Measurements from ENCODE around the gene IRGC. TPM values are rescaled to one million over a fixed set of nuclear protein-coding genes. Genes with fewer than 3 reads are reported as not detected.
A peak's percentile ranks its signal among the peaks of the same experiment; 100 is the strongest.

Gene IRGC, protein sequence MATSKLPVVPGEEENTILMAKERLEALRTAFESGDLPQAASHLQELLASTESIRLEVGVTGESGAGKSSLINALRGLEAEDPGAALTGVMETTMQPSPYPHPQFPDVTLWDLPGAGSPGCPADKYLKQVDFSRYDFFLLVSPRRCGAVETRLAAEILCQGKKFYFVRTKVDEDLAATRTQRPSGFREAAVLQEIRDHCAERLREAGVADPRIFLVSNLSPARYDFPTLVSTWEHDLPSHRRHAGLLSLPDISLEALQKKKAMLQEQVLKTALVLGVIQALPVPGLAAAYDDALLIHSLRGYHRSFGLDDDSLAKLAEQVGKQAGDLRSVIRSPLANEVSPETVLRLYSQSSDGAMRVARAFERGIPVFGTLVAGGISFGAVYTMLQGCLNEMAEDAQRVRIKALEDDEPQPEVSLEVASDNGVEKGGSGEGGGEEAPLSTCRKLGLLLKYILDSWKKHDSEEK
- polyA plus RNA-seq (0.51 TPM in 1 of 2 replicates, not detected in the other), polyA minus RNA-seq (not detected in 2 replicates)

DNA sequence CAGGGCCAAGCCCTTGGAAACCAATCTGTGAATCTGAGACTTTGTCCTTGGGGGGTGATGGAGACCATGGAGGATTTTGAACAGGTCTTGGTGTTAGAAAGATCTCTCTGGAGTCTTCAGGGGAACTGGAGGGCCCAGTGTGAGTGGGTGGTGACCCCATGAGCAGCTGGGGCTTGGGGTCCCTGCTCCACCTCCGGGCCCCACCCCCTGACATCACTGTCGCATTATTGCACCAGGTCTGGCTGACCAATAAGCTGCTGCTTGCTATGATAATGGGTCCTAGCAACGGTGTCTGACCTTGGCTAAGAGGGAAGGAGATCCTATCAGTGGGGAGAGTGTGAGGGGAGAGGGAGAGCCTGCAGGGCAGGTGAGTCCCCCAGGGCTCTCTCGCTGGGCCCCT, at the start of gene IRGC:
IRGC (plus strand) TSS at position 301 of the 400 bp plus-strand sequence. CDS start 2,483 bp downstream, outside the sequence.
- Histone ChIP-seq H3K27me3 (ENCODE audit: insufficient read depth, low read depth, low read length) (no peaks in the 10 kb centered on the region), H3K9ac (ENCODE audit: low read length) (no peak within 1 kb of the TSS), H3K36me3 (ENCODE audit: insufficient read depth, low read length) (no peaks in the 10 kb centered on the region), H4K20me1 (ENCODE audit: insufficient read depth) (no peaks in the 10 kb centered on the region), H3K4me3 (ENCODE audit: low read length) (no peak within 1 kb of the TSS), H3K4me2 (ENCODE audit: low read length) (no peak within 1 kb of the TSS), H3K27ac (ENCODE audit: low read length) (no peak within 1 kb of the TSS), H2AFZ (ENCODE audit: low read depth, low read length) (no peak within 1 kb of the TSS), H3K9me3 (ENCODE audit: low read length) (no peaks in the 10 kb centered on the region), H3K9me2 (ENCODE audit: insufficient read depth, low read length) (no peaks in the 10 kb centered on the region), H3F3A (ENCODE audit: insufficient read depth, low read length, poor library complexity, severe bottlenecking) (no peaks in the 10 kb centered on the region), H3K79me2 (replicated peaks; ENCODE audit: insufficient read depth, low read length) (no peaks in the 10 kb centered on the region)
- TF ChIP-seq MXI1 (conservative IDR thresholded peaks at IDR 0.05; ENCODE audit: poor library complexity, severe bottlenecking) (no peak), POLR2AphosphoS5 (IDR thresholded peaks at IDR 0.05) (no peak), TAF1 (IDR thresholded peaks at IDR 0.05; ENCODE audit: low read depth) (no peak), EP300 (conservative IDR thresholded peaks at IDR 0.05; ENCODE audit: poor library complexity, severe bottlenecking) (no peak), EZH2 (IDR thresholded peaks at IDR 0.05; ENCODE audit: borderline replicate concordance, insufficient read depth, low read length, poor library complexity, severe bottlenecking) (no peak), SMC3 (conservative IDR thresholded peaks at IDR 0.05; ENCODE audit: poor library complexity) (no peak), RAD21 (conservative IDR thresholded peaks at IDR 0.05) (no peak)
- TF ChIP-seq, protein P1, sequence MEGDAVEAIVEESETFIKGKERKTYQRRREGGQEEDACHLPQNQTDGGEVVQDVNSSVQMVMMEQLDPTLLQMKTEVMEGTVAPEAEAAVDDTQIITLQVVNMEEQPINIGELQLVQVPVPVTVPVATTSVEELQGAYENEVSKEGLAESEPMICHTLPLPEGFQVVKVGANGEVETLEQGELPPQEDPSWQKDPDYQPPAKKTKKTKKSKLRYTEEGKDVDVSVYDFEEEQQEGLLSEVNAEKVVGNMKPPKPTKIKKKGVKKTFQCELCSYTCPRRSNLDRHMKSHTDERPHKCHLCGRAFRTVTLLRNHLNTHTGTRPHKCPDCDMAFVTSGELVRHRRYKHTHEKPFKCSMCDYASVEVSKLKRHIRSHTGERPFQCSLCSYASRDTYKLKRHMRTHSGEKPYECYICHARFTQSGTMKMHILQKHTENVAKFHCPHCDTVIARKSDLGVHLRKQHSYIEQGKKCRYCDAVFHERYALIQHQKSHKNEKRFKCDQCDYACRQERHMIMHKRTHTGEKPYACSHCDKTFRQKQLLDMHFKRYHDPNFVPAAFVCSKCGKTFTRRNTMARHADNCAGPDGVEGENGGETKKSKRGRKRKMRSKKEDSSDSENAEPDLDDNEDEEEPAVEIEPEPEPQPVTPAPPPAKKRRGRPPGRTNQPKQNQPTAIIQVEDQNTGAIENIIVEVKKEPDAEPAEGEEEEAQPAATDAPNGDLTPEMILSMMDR (IDR thresholded peaks at IDR 0.05; ENCODE audit: poor library complexity, severe bottlenecking): no peak
- TF ChIP-seq, protein P2, sequence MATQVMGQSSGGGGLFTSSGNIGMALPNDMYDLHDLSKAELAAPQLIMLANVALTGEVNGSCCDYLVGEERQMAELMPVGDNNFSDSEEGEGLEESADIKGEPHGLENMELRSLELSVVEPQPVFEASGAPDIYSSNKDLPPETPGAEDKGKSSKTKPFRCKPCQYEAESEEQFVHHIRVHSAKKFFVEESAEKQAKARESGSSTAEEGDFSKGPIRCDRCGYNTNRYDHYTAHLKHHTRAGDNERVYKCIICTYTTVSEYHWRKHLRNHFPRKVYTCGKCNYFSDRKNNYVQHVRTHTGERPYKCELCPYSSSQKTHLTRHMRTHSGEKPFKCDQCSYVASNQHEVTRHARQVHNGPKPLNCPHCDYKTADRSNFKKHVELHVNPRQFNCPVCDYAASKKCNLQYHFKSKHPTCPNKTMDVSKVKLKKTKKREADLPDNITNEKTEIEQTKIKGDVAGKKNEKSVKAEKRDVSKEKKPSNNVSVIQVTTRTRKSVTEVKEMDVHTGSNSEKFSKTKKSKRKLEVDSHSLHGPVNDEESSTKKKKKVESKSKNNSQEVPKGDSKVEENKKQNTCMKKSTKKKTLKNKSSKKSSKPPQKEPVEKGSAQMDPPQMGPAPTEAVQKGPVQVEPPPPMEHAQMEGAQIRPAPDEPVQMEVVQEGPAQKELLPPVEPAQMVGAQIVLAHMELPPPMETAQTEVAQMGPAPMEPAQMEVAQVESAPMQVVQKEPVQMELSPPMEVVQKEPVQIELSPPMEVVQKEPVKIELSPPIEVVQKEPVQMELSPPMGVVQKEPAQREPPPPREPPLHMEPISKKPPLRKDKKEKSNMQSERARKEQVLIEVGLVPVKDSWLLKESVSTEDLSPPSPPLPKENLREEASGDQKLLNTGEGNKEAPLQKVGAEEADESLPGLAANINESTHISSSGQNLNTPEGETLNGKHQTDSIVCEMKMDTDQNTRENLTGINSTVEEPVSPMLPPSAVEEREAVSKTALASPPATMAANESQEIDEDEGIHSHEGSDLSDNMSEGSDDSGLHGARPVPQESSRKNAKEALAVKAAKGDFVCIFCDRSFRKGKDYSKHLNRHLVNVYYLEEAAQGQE (IDR thresholded peaks at IDR 0.05; ENCODE audit: borderline replicate concordance): no peak

DNA sequence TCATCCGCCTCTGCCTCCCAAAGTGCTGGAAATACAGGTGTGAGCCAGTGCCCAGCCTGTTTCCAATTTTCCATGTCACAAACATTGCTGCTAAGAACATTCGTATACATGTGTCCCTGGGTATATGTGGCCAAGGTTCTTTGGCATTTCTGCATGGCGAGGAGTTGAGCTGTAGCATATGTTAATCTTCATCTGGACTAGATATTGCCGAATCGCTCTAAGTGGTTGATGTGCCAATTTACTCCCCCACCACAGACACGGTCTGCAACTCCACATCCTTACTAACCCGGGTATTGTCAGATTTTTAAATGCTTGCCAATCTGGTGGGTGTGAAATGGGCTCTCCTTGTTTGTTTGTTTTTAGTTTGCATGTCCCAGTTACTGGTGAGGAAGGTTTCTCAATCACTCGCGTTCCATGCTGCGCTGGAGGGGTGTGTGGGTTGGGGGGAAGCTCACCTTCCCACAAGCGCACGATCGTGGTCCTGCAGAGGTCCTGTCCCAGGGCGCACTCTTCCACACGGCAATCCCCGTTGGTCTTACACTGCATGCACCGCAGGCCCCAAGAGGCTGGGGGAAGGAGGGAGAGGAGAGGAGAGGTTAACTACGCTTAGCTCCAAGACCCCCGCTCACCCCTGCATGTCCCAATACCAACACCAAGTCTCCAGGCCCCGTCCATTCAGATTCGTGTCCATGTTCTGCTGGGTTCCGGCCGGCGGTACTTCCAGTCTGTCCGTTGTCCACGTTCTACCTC, 48.6 kb upstream of the IRGC start:
- Histone ChIP-seq H3F3A (ENCODE audit: insufficient read depth, low read length, poor library complexity, severe bottlenecking) (no peaks in the 10 kb centered on the region), H3K9ac (ENCODE audit: low read length) (no peak overlapping the region), H3K4me2 (ENCODE audit: low read length) (no peak overlapping the region), H3K9me3 (ENCODE audit: low read length) (no peaks in the 10 kb centered on the region), H4K20me1 (ENCODE audit: insufficient read depth) (no peaks in the 10 kb centered on the region), H3K79me2 (replicated peaks; ENCODE audit: insufficient read depth, low read length) (no peaks in the 10 kb centered on the region), H3K27me3 (ENCODE audit: insufficient read depth, low read depth, low read length) (peaks cover 42% of the 10 kb centered on the region), H3K36me3 (ENCODE audit: insufficient read depth, low read length) (no peaks in the 10 kb centered on the region), H3K4me3 (ENCODE audit: low read length) (peak overlapping the region; percentile 65), H3K9me2 (ENCODE audit: insufficient read depth, low read length) (no peaks in the 10 kb centered on the region), H2AFZ (ENCODE audit: low read depth, low read length) (no peak overlapping the region), H3K27ac (ENCODE audit: low read length) (no peak overlapping the region)
- no peak for TF ChIP-seq MXI1 (conservative IDR thresholded peaks at IDR 0.05; ENCODE audit: poor library complexity, severe bottlenecking)
- no peak for TF ChIP-seq POLR2AphosphoS5 (IDR thresholded peaks at IDR 0.05)
- TF ChIP-seq, protein P1 (IDR thresholded peaks at IDR 0.05; ENCODE audit: poor library complexity, severe bottlenecking): no peak
- no peak for TF ChIP-seq RAD21 (conservative IDR thresholded peaks at IDR 0.05)
- TF ChIP-seq EZH2 (IDR thresholded peaks at IDR 0.05; ENCODE audit: borderline replicate concordance, insufficient read depth, low read length, poor library complexity, severe bottlenecking): no peak
- TF ChIP-seq TAF1 (IDR thresholded peaks at IDR 0.05; ENCODE audit: low read depth): no peak
- no peak for TF ChIP-seq SMC3 (conservative IDR thresholded peaks at IDR 0.05; ENCODE audit: poor library complexity)
- TF ChIP-seq EP300 (conservative IDR thresholded peaks at IDR 0.05; ENCODE audit: poor library complexity, severe bottlenecking): no peak
- TF ChIP-seq, protein P2 (IDR thresholded peaks at IDR 0.05; ENCODE audit: borderline replicate concordance): no peak
